ENCODE results near the gene AKR1B15. TPM values are rescaled to one million over a fixed set of nuclear protein-coding genes. Genes with fewer than 3 reads are reported as not detected.

The AKR1B15 gene
- polyA plus RNA-seq, 2 donors = 0.24 to 0.86 TPM

- no peaks in the 10 kb centered on the region for H3K4me1 ChIP-seq (ENCODE audit: control insufficient read depth in 2 of 2, insufficient read depth in 2 of 2, low read length in 1 of 2)
- no peaks in the 10 kb centered on the region for H3K36me3 ChIP-seq (ENCODE audit: control insufficient read depth in 2 of 2, insufficient read depth in 2 of 2, low read length in 1 of 2)
- WGBS, 2 donors = 43 to 68% methylated on average over 5 of the region's 5 CpGs
- no peak overlapping the region for H3K4me3 ChIP-seq (ENCODE audit: low read depth in 1 of 2, low read length in 2 of 2)
- no peak overlapping the region for H3K27ac ChIP-seq (ENCODE audit: low read depth in 2 of 2, low read length in 1 of 2)
- H3K27me3 ChIP-seq (ENCODE audit: control insufficient read depth in 1 of 2, insufficient read depth in 2 of 2, low read length in 2 of 2) = no peaks in the 10 kb centered on the region
- H3K9me3 ChIP-seq (ENCODE audit: control insufficient read depth in 2 of 2, insufficient read depth in 1 of 2, low read depth in 1 of 2, low read length in 1 of 2) = peaks cover 0 to 2% of the 10 kb centered on the region in 2 donors
Measured at GRCh38 chr7:134618756-134619530, 70.0 kb downstream of the AKR1B15 start.

- Histone ChIP-seq H3K9me3 (ENCODE audit: control insufficient read depth in 2 of 2, insufficient read depth in 1 of 2, low read depth in 1 of 2, low read length in 1 of 2) (peaks cover 0 to 2% of the 10 kb centered on the region in 2 donors), H3K27ac (ENCODE audit: low read depth in 2 of 2, low read length in 1 of 2) (no peak overlapping the region), H3K27me3 (ENCODE audit: control insufficient read depth in 1 of 2, insufficient read depth in 2 of 2, low read length in 2 of 2) (no peaks in the 10 kb centered on the region), H3K36me3 (ENCODE audit: control insufficient read depth in 2 of 2, insufficient read depth in 2 of 2, low read length in 1 of 2) (no peaks in the 10 kb centered on the region), H3K4me3 (ENCODE audit: low read depth in 1 of 2, low read length in 2 of 2) (no peak overlapping the region), H3K4me1 (ENCODE audit: control insufficient read depth in 2 of 2, insufficient read depth in 2 of 2, low read length in 1 of 2) (no peaks in the 10 kb centered on the region)
- 27 to 55% methylated on average over 2 of the region's 2 CpGs for WGBS, 2 donors
Measured at GRCh38 chr7:134619627-134620331, 70.9 kb downstream of the AKR1B15 start.

DNA sequence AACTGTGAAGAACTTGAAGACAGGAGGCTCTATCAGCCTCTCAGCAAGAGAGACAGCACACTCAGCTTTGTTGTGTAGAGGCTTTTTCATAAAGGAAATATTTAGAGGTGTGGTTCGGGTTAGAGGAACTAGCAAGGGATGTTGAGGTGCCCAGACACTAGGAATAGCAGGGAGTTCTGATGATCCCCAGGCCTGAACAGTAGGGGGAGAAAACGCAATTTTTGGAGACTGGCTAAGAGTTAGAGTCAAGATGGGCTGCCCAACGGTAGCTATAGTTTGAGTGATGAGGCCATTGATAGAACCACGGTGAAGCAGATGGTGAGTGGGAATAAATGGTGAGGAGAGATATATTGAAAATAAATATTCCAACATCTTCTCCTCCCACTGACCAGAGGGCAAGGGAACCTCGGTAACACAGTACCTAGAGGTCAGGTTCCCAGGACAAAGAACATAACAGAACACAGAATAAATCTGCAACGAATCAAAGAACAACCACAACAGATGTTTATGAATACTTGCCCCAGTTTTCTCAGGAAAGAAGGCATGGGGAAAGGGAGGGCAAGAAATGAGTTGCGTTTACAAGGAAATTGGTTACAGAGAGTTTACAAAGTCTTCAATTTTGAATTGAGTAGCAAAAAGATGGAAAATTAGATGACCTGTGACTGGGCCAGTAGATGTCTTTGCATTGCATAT is 73.5 kb downstream of the AKR1B15 start:
- H3K27me3 ChIP-seq (ENCODE audit: control insufficient read depth in 1 of 2, insufficient read depth in 2 of 2, low read length in 2 of 2) = no peaks in the 10 kb centered on the region
- 75% methylated on average over 7 of the region's 7 CpGs for WGBS, 2 donors
- no peaks in the 10 kb centered on the region for H3K36me3 ChIP-seq (ENCODE audit: control insufficient read depth in 2 of 2, insufficient read depth in 2 of 2, low read length in 1 of 2)
- H3K4me1 ChIP-seq (ENCODE audit: control insufficient read depth in 2 of 2, insufficient read depth in 2 of 2, low read length in 1 of 2) = no peaks in the 10 kb centered on the region
- no peaks in the 10 kb centered on the region for H3K9me3 ChIP-seq (ENCODE audit: control insufficient read depth in 2 of 2, insufficient read depth in 1 of 2, low read depth in 1 of 2, low read length in 1 of 2)
- no peak overlapping the region for H3K27ac ChIP-seq (ENCODE audit: low read depth in 2 of 2, low read length in 1 of 2)
- no peak overlapping the region for H3K4me3 ChIP-seq (ENCODE audit: low read depth in 1 of 2, low read length in 2 of 2)

- no peaks in the 10 kb centered on the region for H3K36me3 ChIP-seq (ENCODE audit: control insufficient read depth in 2 of 2, insufficient read depth in 2 of 2, low read length in 1 of 2)
- H3K27ac ChIP-seq (ENCODE audit: low read depth in 2 of 2, low read length in 1 of 2) = no peak overlapping the region
- 41 to 47% methylated on average over 2 of the region's 2 CpGs for WGBS, 2 donors
- no peak overlapping the region for H3K4me3 ChIP-seq (ENCODE audit: low read depth in 1 of 2, low read length in 2 of 2)
- H3K9me3 ChIP-seq (ENCODE audit: control insufficient read depth in 2 of 2, insufficient read depth in 1 of 2, low read depth in 1 of 2, low read length in 1 of 2) = no peaks in the 10 kb centered on the region
- H3K4me1 ChIP-seq (ENCODE audit: control insufficient read depth in 2 of 2, insufficient read depth in 2 of 2, low read length in 1 of 2) = no peaks in the 10 kb centered on the region
- no peaks in the 10 kb centered on the region for H3K27me3 ChIP-seq (ENCODE audit: control insufficient read depth in 1 of 2, insufficient read depth in 2 of 2, low read length in 2 of 2)
Measured at GRCh38 chr7:134623193-134623592, 74.3 kb downstream of the AKR1B15 start.

DNA sequence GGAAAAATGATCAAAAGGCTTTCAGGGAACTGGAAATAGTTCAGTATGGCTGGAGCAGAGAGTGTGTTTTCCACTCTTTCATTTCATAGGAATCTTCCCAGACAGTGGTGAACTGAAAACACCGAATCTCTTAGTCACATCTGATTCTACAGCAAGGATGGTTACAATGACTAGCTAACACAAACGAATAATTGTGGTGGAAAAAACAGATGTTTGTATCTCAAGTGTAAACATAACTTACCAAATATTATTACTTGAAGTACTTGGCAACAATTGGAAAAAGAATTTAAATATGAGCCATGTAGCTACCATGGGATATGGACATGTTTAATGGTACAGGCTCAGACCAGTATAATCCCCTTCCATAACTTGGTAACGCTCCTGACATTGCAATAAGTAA is 76.6 kb downstream of the AKR1B15 start:
- Histone ChIP-seq H3K27me3 (ENCODE audit: control insufficient read depth in 1 of 2, insufficient read depth in 2 of 2, low read length in 2 of 2) (no peaks in the 10 kb centered on the region), H3K4me1 (ENCODE audit: control insufficient read depth in 2 of 2, insufficient read depth in 2 of 2, low read length in 1 of 2) (no peaks in the 10 kb centered on the region), H3K4me3 (ENCODE audit: low read depth in 1 of 2, low read length in 2 of 2) (no peak overlapping the region), H3K9me3 (ENCODE audit: control insufficient read depth in 2 of 2, insufficient read depth in 1 of 2, low read depth in 1 of 2, low read length in 1 of 2) (no peaks in the 10 kb centered on the region), H3K27ac (ENCODE audit: low read depth in 2 of 2, low read length in 1 of 2) (no peak overlapping the region), H3K36me3 (ENCODE audit: control insufficient read depth in 2 of 2, insufficient read depth in 2 of 2, low read length in 1 of 2) (no peaks in the 10 kb centered on the region)
- WGBS, 2 donors = 34 to 47% methylated on average over 3 of the region's 3 CpGs

DNA sequence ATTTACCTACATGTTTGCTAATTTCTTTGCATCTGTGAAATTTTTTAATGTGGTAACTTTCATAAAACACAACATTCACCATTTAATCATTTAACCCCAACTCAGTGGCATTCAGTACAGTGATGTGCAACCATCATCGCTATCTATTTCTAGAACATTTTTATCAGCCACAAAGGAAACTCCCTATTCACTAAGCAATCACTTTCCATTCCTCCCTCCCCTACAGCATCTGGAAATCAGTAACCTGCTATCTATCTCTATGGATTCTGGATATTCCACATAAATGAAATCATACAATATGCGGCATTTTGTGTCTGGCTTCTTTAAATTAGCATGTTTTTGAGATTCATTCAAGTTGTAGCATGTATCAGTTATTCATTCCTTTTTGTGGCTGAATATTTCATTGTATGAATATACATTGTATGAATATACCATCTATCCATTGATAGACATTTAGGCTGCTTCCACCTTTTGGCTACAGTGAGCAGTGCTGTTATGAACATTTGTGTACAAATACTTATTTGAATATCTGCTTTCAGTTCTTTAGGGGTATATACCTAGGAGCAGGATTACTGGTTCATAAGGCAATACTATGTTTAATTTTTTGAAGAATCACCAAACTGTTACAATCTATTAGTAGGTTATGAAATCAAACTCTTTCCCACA is 78.3 kb downstream of the AKR1B15 start:
- no peaks in the 10 kb centered on the region for H3K36me3 ChIP-seq (ENCODE audit: control insufficient read depth in 2 of 2, insufficient read depth in 2 of 2, low read length in 1 of 2)
- 74 to 96% methylated on average over 2 of the region's 2 CpGs for WGBS, 2 donors
- no peaks in the 10 kb centered on the region for H3K4me1 ChIP-seq (ENCODE audit: control insufficient read depth in 2 of 2, insufficient read depth in 2 of 2, low read length in 1 of 2)
- H3K27me3 ChIP-seq (ENCODE audit: control insufficient read depth in 1 of 2, insufficient read depth in 2 of 2, low read length in 2 of 2) = no peaks in the 10 kb centered on the region
- H3K4me3 ChIP-seq (ENCODE audit: low read depth in 1 of 2, low read length in 2 of 2) = no peak overlapping the region
- no peaks in the 10 kb centered on the region for H3K9me3 ChIP-seq (ENCODE audit: control insufficient read depth in 2 of 2, insufficient read depth in 1 of 2, low read depth in 1 of 2, low read length in 1 of 2)
- no peak overlapping the region for H3K27ac ChIP-seq (ENCODE audit: low read depth in 2 of 2, low read length in 1 of 2)

- WGBS, 2 donors = 0% methylated on average over 1 of the region's 1 CpG
- Histone ChIP-seq H3K27me3 (ENCODE audit: control insufficient read depth in 1 of 2, insufficient read depth in 2 of 2, low read length in 2 of 2) (no peaks in the 10 kb centered on the region), H3K9me3 (ENCODE audit: control insufficient read depth in 2 of 2, insufficient read depth in 1 of 2, low read depth in 1 of 2, low read length in 1 of 2) (no peaks in the 10 kb centered on the region), H3K27ac (ENCODE audit: low read depth in 2 of 2, low read length in 1 of 2) (no peak overlapping the region), H3K36me3 (ENCODE audit: control insufficient read depth in 2 of 2, insufficient read depth in 2 of 2, low read length in 1 of 2) (no peaks in the 10 kb centered on the region), H3K4me3 (ENCODE audit: low read depth in 1 of 2, low read length in 2 of 2) (no peak overlapping the region), H3K4me1 (ENCODE audit: control insufficient read depth in 2 of 2, insufficient read depth in 2 of 2, low read length in 1 of 2) (no peaks in the 10 kb centered on the region)
Measured at GRCh38 chr7:134627775-134628153, 78.9 kb downstream of the AKR1B15 start.

- Histone ChIP-seq H3K9me3 (ENCODE audit: control insufficient read depth in 2 of 2, insufficient read depth in 1 of 2, low read depth in 1 of 2, low read length in 1 of 2) (no peaks in the 10 kb centered on the region), H3K4me1 (ENCODE audit: control insufficient read depth in 2 of 2, insufficient read depth in 2 of 2, low read length in 1 of 2) (no peaks in the 10 kb centered on the region), H3K27ac (ENCODE audit: low read depth in 2 of 2, low read length in 1 of 2) (no peak overlapping the region), H3K27me3 (ENCODE audit: control insufficient read depth in 1 of 2, insufficient read depth in 2 of 2, low read length in 2 of 2) (no peaks in the 10 kb centered on the region), H3K4me3 (ENCODE audit: low read depth in 1 of 2, low read length in 2 of 2) (no peak overlapping the region), H3K36me3 (ENCODE audit: control insufficient read depth in 2 of 2, insufficient read depth in 2 of 2, low read length in 1 of 2) (no peaks in the 10 kb centered on the region)
Measured at GRCh38 chr7:134629445-134629844, 80.5 kb downstream of the AKR1B15 start.
